ENCODE measurements around the gene TIPIN.
"Not testable (repeated sequence)": the region's sequence is repeated elsewhere in the genome, so short reads cannot be mapped to it uniquely, and the experiment has no call there.

Gene TIPIN

GRCh38 chr15:66402761-66403284 is 46.3 kb upstream of the TIPIN start:
- H3K4me3 ChIP-seq (ENCODE audit: low read depth, low read length): no peak overlapping the region
- TF ChIP-seq CTCF (IDR thresholded peaks at IDR 0.05; ENCODE audit: low read depth, low read length) (no peak), MYC (IDR thresholded peaks at IDR 0.05; ENCODE audit: low read depth, low read length) (no peak), POLR2A (IDR thresholded peaks at IDR 0.05; ENCODE audit: extremely low read depth, insufficient read length) (no peak)
- TF ChIP-seq, protein P1, sequence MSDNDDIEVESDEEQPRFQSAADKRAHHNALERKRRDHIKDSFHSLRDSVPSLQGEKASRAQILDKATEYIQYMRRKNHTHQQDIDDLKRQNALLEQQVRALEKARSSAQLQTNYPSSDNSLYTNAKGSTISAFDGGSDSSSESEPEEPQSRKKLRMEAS (IDR thresholded peaks at IDR 0.05; ENCODE audit: low read depth, low read length): no peak
- DNase-seq (ENCODE audit: low read depth): no peak

GRCh38 chr15:66401130-66402021 is 44.9 kb upstream of the TIPIN start:
- DNase-seq (ENCODE audit: low read depth): no peak
- H3K4me3 ChIP-seq (ENCODE audit: low read depth, low read length): no peak overlapping the region
- TF ChIP-seq, protein P1 (IDR thresholded peaks at IDR 0.05; ENCODE audit: low read depth, low read length): no peak
- TF ChIP-seq POLR2A (IDR thresholded peaks at IDR 0.05; ENCODE audit: extremely low read depth, insufficient read length): no peak
- no peak for TF ChIP-seq MYC (IDR thresholded peaks at IDR 0.05; ENCODE audit: low read depth, low read length)
- TF ChIP-seq CTCF (IDR thresholded peaks at IDR 0.05; ENCODE audit: low read depth, low read length): no peak

DNA sequence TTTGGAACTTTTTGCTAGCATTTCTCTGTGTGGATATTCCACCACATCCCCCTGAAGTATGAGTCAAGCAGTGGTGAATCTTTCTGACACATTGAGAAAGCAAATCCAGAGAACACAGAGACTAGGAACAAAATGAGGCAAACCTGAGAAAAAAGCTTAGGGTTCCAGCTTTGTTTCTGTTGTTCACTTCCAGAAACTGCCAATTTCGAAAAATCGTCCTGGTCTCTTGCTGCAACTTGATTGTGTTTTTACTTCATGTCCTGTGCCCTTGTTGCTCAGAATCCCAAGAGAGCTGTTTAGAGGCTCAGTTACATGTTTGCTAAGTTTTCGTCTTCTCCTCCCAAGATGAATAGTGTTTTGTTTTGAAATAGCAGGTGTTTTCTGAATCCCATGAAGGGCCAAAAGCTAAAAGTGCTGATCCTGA is 43.9 kb upstream of the TIPIN start:
- TF ChIP-seq, protein P1 (IDR thresholded peaks at IDR 0.05; ENCODE audit: low read depth, low read length): no peak
- TF ChIP-seq POLR2A (IDR thresholded peaks at IDR 0.05; ENCODE audit: extremely low read depth, insufficient read length) (no peak), MYC (IDR thresholded peaks at IDR 0.05; ENCODE audit: low read depth, low read length) (no peak), CTCF (IDR thresholded peaks at IDR 0.05; ENCODE audit: low read depth, low read length) (no peak)
- peak; percentile 43 for DNase-seq (ENCODE audit: low read depth)
- H3K4me3 ChIP-seq (ENCODE audit: low read depth, low read length): no peak overlapping the region

- no peak for TF ChIP-seq POLR2A (IDR thresholded peaks at IDR 0.05; ENCODE audit: extremely low read depth, insufficient read length)
- DNase-seq (ENCODE audit: low read depth): no peak
- H3K4me3 ChIP-seq (ENCODE audit: low read depth, low read length): no peak overlapping the region
These were observed 42.8 kb upstream of the TIPIN start for GRCh38 chr15:66399276-66399675.

DNA sequence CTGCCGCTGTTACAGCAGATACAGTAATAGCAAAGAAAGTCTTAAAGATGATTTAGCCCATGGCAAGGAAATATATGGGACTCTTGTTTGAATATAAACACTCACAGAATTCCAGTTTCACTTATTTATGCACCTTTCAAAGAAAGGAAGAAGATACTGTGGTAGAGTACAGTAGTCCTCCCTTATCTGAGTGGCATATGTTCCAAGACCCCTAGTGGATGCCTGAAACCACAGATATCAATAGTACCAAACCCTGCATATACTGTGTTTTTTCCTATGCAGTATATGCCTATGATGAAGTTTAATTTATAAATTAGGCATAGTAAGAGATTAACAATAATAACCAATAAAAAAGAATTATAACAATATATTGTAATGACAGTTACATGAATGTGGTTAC is 38.4 kb upstream of the TIPIN start:
- TF ChIP-seq MYC (IDR thresholded peaks at IDR 0.05; ENCODE audit: low read depth, low read length) (no peak), CTCF (IDR thresholded peaks at IDR 0.05; ENCODE audit: low read depth, low read length) (no peak), POLR2A (IDR thresholded peaks at IDR 0.05; ENCODE audit: extremely low read depth, insufficient read length) (no peak)
- TF ChIP-seq, protein P1 (IDR thresholded peaks at IDR 0.05; ENCODE audit: low read depth, low read length): no peak
- DNase-seq (ENCODE audit: low read depth): no peak
- H3K4me3 ChIP-seq (ENCODE audit: low read depth, low read length): no peak overlapping the region

- TF ChIP-seq CTCF (IDR thresholded peaks at IDR 0.05; ENCODE audit: low read depth, low read length) (no peak), MYC (IDR thresholded peaks at IDR 0.05; ENCODE audit: low read depth, low read length) (no peak), POLR2A (IDR thresholded peaks at IDR 0.05; ENCODE audit: extremely low read depth, insufficient read length) (no peak)
- TF ChIP-seq, protein P1 (IDR thresholded peaks at IDR 0.05; ENCODE audit: low read depth, low read length): no peak
- no peak for DNase-seq (ENCODE audit: low read depth)
- no peak overlapping the region for H3K4me3 ChIP-seq (ENCODE audit: low read depth, low read length)
These were observed 38.0 kb upstream of the TIPIN start for GRCh38 chr15:66394472-66394871.

GRCh38 chr15:66393037-66393436 is 36.6 kb upstream of the TIPIN start:
- not testable (repeated sequence) for H3K4me3 ChIP-seq (ENCODE audit: low read depth, low read length)

More at GRCh38 chr15:66393037-66393436, 36.6 kb upstream of the TIPIN start:
- not testable (repeated sequence) for DNase-seq (ENCODE audit: low read depth)
